Right atrium auricular region (tissue), 2 donors: ENCODE results near the gene BBS4. TPM values are rescaled to one million over a fixed set of nuclear protein-coding genes. Genes with fewer than 3 reads are reported as not detected.
"Not testable (repeated sequence)": the region's sequence is repeated elsewhere in the genome, so short reads cannot be mapped to it uniquely, and the experiment has no call there.

ENCODE experiments used
- DNase-seq: peaks from one replicate; pipeline ENCODE4 v3.0.0-alpha.2; 2019; ENCODE audit warnings: low spot score
- H3K27ac ChIP-seq, 2 donors: fragments of 200-600 bp; sonication (generic); 1 replicate in 1 of 2; 2 replicates in 1 of 2; pipeline ENCODE4 v1.5.1; 2016 to 2019
- H3K27me3 ChIP-seq, 2 donors: fragments of 200-600 bp; sonication (generic); one replicate each; pipeline versions ENCODE4 v1.5.1 to v1.6.0; 2017 to 2019
- H3K36me3 ChIP-seq: fragments of 200-600 bp; sonication (generic); one replicate; pipeline ENCODE4 v1.5.1; 2016
- H3K4me1 ChIP-seq, 2 donors: fragments of 200-600 bp; sonication (generic); one replicate each; pipeline versions ENCODE4 v1.5.1 to v1.6.0; 2017 to 2019
- H3K4me3 ChIP-seq, 2 donors: fragments of 200-600 bp; sonication (generic); 1 replicate in 1 of 2; 2 replicates in 1 of 2; pipeline ENCODE4 v1.5.1; 2017 to 2019; ENCODE audit warnings: mild to moderate bottlenecking in 1 of 2, moderate library complexity in 1 of 2
- H3K9me3 ChIP-seq, 2 donors: fragments of 200-600 bp; sonication (generic); one replicate each; pipeline ENCODE4 v1.5.1; 2019
- CTCF ChIP-seq, 2 donors: fragments of 200-600 bp; sonication (generic); IDR thresholded peaks; one replicate each; pipeline ENCODE4 v1.5.1; 2019; ENCODE audit warnings: antibody characterized with exemption in 2 of 2
- total RNA-seq, 2 donors: library from RNA; depleted of rRNA; stranded (reverse); fragments of >200 nt; gene quantifications; one replicate each; pipeline ENCODE4 v1.1.0, GENCODE V29; 2016

Gene BBS4
- total RNA-seq, 2 donors from 2014 or later: 8.0 to 12.1 TPM

GRCh38 chr15:72670656-72671352 is 15.2 kb upstream of the BBS4 start:
- H3K36me3 ChIP-seq, H3K9me3 ChIP-seq, H3K4me1 ChIP-seq, H3K27me3 ChIP-seq, H3K27ac ChIP-seq: not testable (repeated sequence)
- DNase-seq: peak; percentile 69
- peak; percentile 75 to 84 for TF ChIP-seq CTCF (IDR thresholded peaks at IDR 0.05)
- peak overlapping the region in 1 of 2 donors; percentile 23 for H3K4me3 ChIP-seq

- Histone ChIP-seq H3K36me3 (no peaks in the 10 kb centered on the region), H3K27ac (no peak overlapping the region), H3K27me3 (no peaks in the 10 kb centered on the region), H3K9me3 (no peaks in the 10 kb centered on the region), H3K4me3 (no peak overlapping the region), H3K4me1 (peaks cover 0 to 4% of the 10 kb centered on the region in 2 donors)
- no peak for TF ChIP-seq CTCF (IDR thresholded peaks at IDR 0.05)
- no peak for DNase-seq
Observed at GRCh38 chr15:72671525-72671924, 14.5 kb upstream of the BBS4 start.

GRCh38 chr15:72676838-72677237 is 9.2 kb upstream of the BBS4 start:
- no peak for TF ChIP-seq CTCF (IDR thresholded peaks at IDR 0.05)
- Histone ChIP-seq H3K9me3 (no peaks in the 10 kb centered on the region), H3K4me1 (no peaks in the 10 kb centered on the region), H3K27ac (no peak overlapping the region), H3K36me3 (no peaks in the 10 kb centered on the region), H3K27me3 (no peaks in the 10 kb centered on the region), H3K4me3 (no peak overlapping the region)
- no peak for DNase-seq

- H3K9me3 ChIP-seq: no peaks in the 10 kb centered on the region
- no peak overlapping the region for H3K27ac ChIP-seq
- H3K4me1 ChIP-seq: no peaks in the 10 kb centered on the region
- H3K36me3 ChIP-seq: no peaks in the 10 kb centered on the region
- H3K4me3 ChIP-seq: no peak overlapping the region
- H3K27me3 ChIP-seq: no peaks in the 10 kb centered on the region
- no peak for DNase-seq
- no peak for TF ChIP-seq CTCF (IDR thresholded peaks at IDR 0.05)
Observed at GRCh38 chr15:72680931-72681330, 5.1 kb upstream of the BBS4 start.

GRCh38 chr15:72682772-72683171 is 3.2 kb upstream of the BBS4 start:
- H3K27ac ChIP-seq: no peak overlapping the region
- H3K4me3 ChIP-seq: no peak overlapping the region
- H3K27me3 ChIP-seq: no peaks in the 10 kb centered on the region
- H3K9me3 ChIP-seq: no peaks in the 10 kb centered on the region
- TF ChIP-seq CTCF (IDR thresholded peaks at IDR 0.05): no peak
- no peaks in the 10 kb centered on the region for H3K36me3 ChIP-seq
- no peak for DNase-seq
- no peaks in the 10 kb centered on the region for H3K4me1 ChIP-seq
